GM12878 (cell line): ENCODE results near the gene CLTCL1. TPM values are rescaled to one million over a fixed set of nuclear protein-coding genes. Genes with fewer than 3 reads are reported as not detected.

ENCODE experiments used
- ATAC-seq: fragments of 200-7000 bp; cut with Tn5 transposase; 3 replicates; pipeline ENCODE4 v1.9.1; 2020; ENCODE audit warnings: mild to moderate bottlenecking, moderate library complexity
- BruUV-seq: library from RNA; stranded (reverse); fragments of 400-500 nt; replicated peaks from 2 replicates; lab custom pipeline; 2021; lab: Mats Ljungman, UMichigan
- CTCF ChIA-PET: fragments of 300-600 bp; sonication (Branson Sonifier 250); formaldehyde crosslinking; extraction: SDS; loops from one replicate; lab custom pipeline; 2021; ENCODE audit warnings: inconsistent platforms; lab: Yijun Ruan, JAX
- POLR2A ChIA-PET: fragments of 350-600 bp; formaldehyde crosslinking; extraction: SDS; loops from one replicate; lab custom pipeline; 2021; ENCODE audit warnings: inconsistent platforms; lab: Charles Lee
- RAD21 ChIA-PET: fragments of 300-600 bp; sonication (Branson Sonifier 250); formaldehyde crosslinking; loops from one replicate; lab custom pipeline; 2023; ENCODE audit warnings: antibody characterized with exemption; ENCODE audit not compliant: unreplicated experiment; lab: Charles Lee
- SMC1A ChIA-PET: fragments of 300-600 bp; sonication (Branson Sonifier 250); formaldehyde crosslinking; loops from one replicate; lab custom pipeline; 2023; ENCODE audit not compliant: unreplicated experiment, uncharacterized antibody; lab: Charles Lee
- DNase-seq: peaks from one replicate; pipeline ENCODE4 v3.0.0-alpha.2; 2011; ENCODE audit warnings: low read depth, low spot score
- FAIRE-seq: peaks from 3 replicates; lab custom pipeline; 2011; peaks lifted over from hg19 to GRCh38; lab: Jason Lieb, UNC
- H2AFZ ChIP-seq: 2 replicates; pipeline ENCODE4 v1.6.0; 2011; ENCODE audit warnings: low read depth, low read length, control low read depth; ENCODE audit not compliant: control insufficient read depth
- H3K27ac ChIP-seq: 2 replicates; pipeline ENCODE4 v1.5.1; 2011; ENCODE audit warnings: control low read depth; ENCODE audit not compliant: control insufficient read depth, insufficient read depth
- H3K27me3 ChIP-seq, 2 experiments: replicated peaks in 1 of 2; 2 replicates each; pipeline versions ENCODE4 v1.6.0 to v1.6.1; 2011; ENCODE audit warnings: low read length in 1 of 2; ENCODE audit not compliant: control insufficient read depth in 2 of 2, insufficient read depth in 2 of 2
- H3K36me3 ChIP-seq, 2 experiments: 2 replicates each; pipeline ENCODE4 v1.5.1; 2011; ENCODE audit warnings: low read length in 1 of 2; ENCODE audit not compliant: control insufficient read depth in 2 of 2, insufficient read depth in 2 of 2
- H3K4me1 ChIP-seq: 2 replicates; pipeline ENCODE4 v1.6.1; 2011; ENCODE audit warnings: mild to moderate bottlenecking, low read length, moderate library complexity, mixed read lengths; ENCODE audit not compliant: control insufficient read depth, insufficient read depth
- H3K4me2 ChIP-seq: 2 replicates; pipeline ENCODE4 v1.6.0; 2011; ENCODE audit warnings: control low read depth; ENCODE audit not compliant: control insufficient read depth, insufficient read depth
- H3K4me3 ChIP-seq: fragments of 200-600 bp; sonication (generic); 2 replicates; pipeline ENCODE4 v1.5.1; 2016
- H3K79me2 ChIP-seq: 2 replicates; pipeline ENCODE4 v1.6.0; 2011; ENCODE audit warnings: low read length; ENCODE audit not compliant: control insufficient read depth, insufficient read depth
- H3K9ac ChIP-seq: 2 replicates; pipeline ENCODE4 v1.8.0; 2011; ENCODE audit warnings: low read length, control low read depth, mixed read lengths; ENCODE audit not compliant: control insufficient read depth, insufficient read depth
- H3K9me3 ChIP-seq: replicated peaks from 3 replicates; pipeline ENCODE4 v1.5.1; 2011; ENCODE audit warnings: mild to moderate bottlenecking, low read length; ENCODE audit not compliant: control insufficient read depth, insufficient read depth
- H4K20me1 ChIP-seq: 2 replicates; pipeline ENCODE4 v1.6.0; 2011; ENCODE audit not compliant: control insufficient read depth, insufficient read depth
- BHLHE40 ChIP-seq, 2 experiments: fragments of 450-650 bp in 1 of 2; IDR thresholded peaks; 2 replicates each; pipeline ENCODE4 v1.6.1; 2011 to 2017; ENCODE audit warnings: low read depth in 2 of 2, borderline replicate concordance in 1 of 2, improper control_type of control experiment in 1 of 2, low read length in 1 of 2, mild to moderate bottlenecking in 1 of 2
- BMI1 ChIP-seq: fragments of 450-650 bp; IDR thresholded peaks from 2 replicates; pipeline ENCODE4 v1.6.1; 2016; ENCODE audit warnings: mild to moderate bottlenecking, moderate library complexity, borderline replicate concordance
- CEBPB ChIP-seq, 2 experiments: fragments of 150-350 bp in 1 of 2; IDR thresholded peaks; 2 replicates each; pipeline ENCODE4 v1.6.1; 2012 to 2014; ENCODE audit warnings: low read depth in 2 of 2, low read length in 2 of 2, borderline replicate concordance in 1 of 2, inconsistent platforms in 1 of 2
- DPF2 ChIP-seq: fragments of 450-650 bp; IDR thresholded peaks from 2 replicates; pipeline ENCODE4 v1.6.1; 2017; ENCODE audit warnings: mild to moderate bottlenecking
- KAT2A ChIP-seq: conservative IDR thresholded peaks from 2 replicates; pipeline ENCODE4 v1.6.1; 2011; ENCODE audit warnings: low read depth, low read length; ENCODE audit not compliant: control insufficient read depth
- NBN ChIP-seq: fragments of 450-650 bp; IDR thresholded peaks from 2 replicates; pipeline ENCODE4 v1.6.1; 2016
- NRF1 ChIP-seq: conservative IDR thresholded peaks from 2 replicates; pipeline ENCODE4 v1.6.1; 2011; ENCODE audit warnings: mild to moderate bottlenecking, low read depth, low read length, improper control_type of control experiment
- POLR2AphosphoS5 ChIP-seq: IDR thresholded peaks from 2 replicates; pipeline ENCODE4 v1.6.1; 2011; ENCODE audit warnings: mild to moderate bottlenecking, low read length, inconsistent platforms
- SMAD5 ChIP-seq: IDR thresholded peaks from 2 replicates; pipeline ENCODE4 v1.6.1; 2016; ENCODE audit warnings: antibody characterized with exemption, low read depth
- SP1 ChIP-seq: IDR thresholded peaks from one replicate; pipeline ENCODE4 v1.6.1; 2011; ENCODE audit warnings: low read depth, low read length
- SRF ChIP-seq, 2 experiments: IDR thresholded peaks; 2 replicates each; pipeline ENCODE4 v1.6.1; 2011; ENCODE audit warnings: low read depth in 2 of 2, low read length in 2 of 2, mild to moderate bottlenecking in 1 of 2, moderate library complexity in 1 of 2
- TCF12 ChIP-seq: IDR thresholded peaks from 2 replicates; pipeline ENCODE4 v1.6.1; 2011; ENCODE audit warnings: low read depth, mild to moderate bottlenecking, low read length
- ZBTB11 ChIP-seq: fragments of 450-650 bp; formaldehyde crosslinking; IDR thresholded peaks from 2 replicates; pipeline ENCODE4 v1.5.0; 2022; ENCODE audit warnings: mild to moderate bottlenecking, missing genetic modification characterization
- ZNF207 ChIP-seq: fragments of 450-650 bp; IDR thresholded peaks from 2 replicates; pipeline ENCODE4 v1.6.1; 2014; ENCODE audit warnings: antibody characterized with exemption, mild to moderate bottlenecking, borderline replicate concordance
- WGBS: methylation state at CpG from one replicate; pipeline ENCODE4 v1.1.6; 2016; ENCODE audit warnings: low lambda C conversion rate; ENCODE audit not compliant: insufficient replicate concordance, insufficient coverage; ENCODE audit errors: missing lambda C conversion rate; 5-methylcytosine and 5-hydroxymethylcytosine counted together
- in situ Hi-C: fragments of 300-500 bp; cut with MboI; formaldehyde crosslinking; loops from 9 replicates; pipeline ENCODE4 v1.14.3; 2018; ENCODE audit warnings: mixed read lengths
- intact Hi-C: fragments of 100-400 bp; cut with micrococcal nuclease; formaldehyde crosslinking; loops from one replicate; pipeline ENCODE4 v1.14.2; 2022; ENCODE audit not compliant: unreplicated experiment
- polyA plus RNA-seq, 11 experiments: library from polyadenylated mRNA; depleted of rRNA in 4 of 11; unstranded in 6 of 11; stranded (reverse) in 5 of 11; fragments of >200 nt; fragmentation: Nextera tagmentation in 4 of 11; fragmentation: Illumina TruSeq in 1 of 11; extraction: Ambion mirVana in 4 of 11; extraction: Trizol in 1 of 11; gene quantifications; 1 replicate in 1 of 11; 2 replicates in 10 of 11; pipeline versions ENCODE4 v1.2.1 to v1.2.3, GENCODE V29; 2011 to 2016; ENCODE audit warnings: inconsistent platforms in 2 of 11, missing spikeins in 2 of 11, low read depth in 1 of 11
- total RNA-seq, 4 experiments: library from RNA; depleted of rRNA in 3 of 4; stranded (reverse); fragments of >200 nt in 3 of 4; fragmentation: Illumina TruSeq in 1 of 4; extraction: Trizol in 1 of 4; gene quantifications; 2 replicates each; pipeline versions ENCODE4 v1.2.1 to v1.2.3, GENCODE V29; 2013 to 2021

The CLTCL1 gene
- total and polyA plus RNA-seq, 10 of the 15 experiments (the other 5 are each of a cell fraction or from before 2014, with no cell fraction given), result under 0.01 to 0.35 (median 0.12) TPM; not detected in 2

- H3K27me3 ChIP-seq, result peaks cover 5 to 18% of the 10 kb centered on the region in 2 experiments
- no peaks in the 10 kb centered on the region for H4K20me1 ChIP-seq
- in situ Hi-C loops, result no loop called here
- intact Hi-C loops, result no loop called here
- SMC1A ChIA-PET, result interaction anchor here (0.5 to 0.6 kb wide), 2 partner anchors 225 to 805 kb away, joined by 3 read pairs; no protein-coding TSS in a partner anchor
- peaks cover 13% of the 10 kb centered on the region for H3K79me2 ChIP-seq
- TF ChIP-seq SRF (IDR thresholded peaks at IDR 0.05; ENCODE audit: low read depth in 2 of 2, low read length in 2 of 2), result no peak
- TF ChIP-seq NRF1, result no peak
- TF ChIP-seq ZBTB11, result no peak
- TF ChIP-seq BHLHE40 (IDR thresholded peaks at IDR 0.05; ENCODE audit: borderline replicate concordance in 1 of 2, low read depth in 2 of 2, low read length in 1 of 2), result no peak
- no peak for TF ChIP-seq DPF2
- no peak for TF ChIP-seq KAT2A
- no peak for TF ChIP-seq BMI1
- no peak for TF ChIP-seq NBN
- no peak for TF ChIP-seq SMAD5
- TF ChIP-seq POLR2AphosphoS5, result no peak
- TF ChIP-seq TCF12, result no peak
- TF ChIP-seq CEBPB (IDR thresholded peaks at IDR 0.05; ENCODE audit: borderline replicate concordance in 1 of 2, low read depth in 2 of 2, low read length in 2 of 2), result no peak
- no peak for TF ChIP-seq SP1
- no peak for TF ChIP-seq ZNF207
- TF ChIP-seq, all 136 proteins: peak for 0
- peaks cover 4% of the 10 kb centered on the region for H3K4me1 ChIP-seq
- H3K27ac ChIP-seq, result no peak overlapping the region
- DNase-seq (no peak), FAIRE-seq (no peak), ATAC-seq (no peak)
- H3K9me3 ChIP-seq, result no peaks in the 10 kb centered on the region
- no peak overlapping the region for H3K4me3 ChIP-seq
- CTCF ChIA-PET, result interaction anchor here (0.6 to 1.2 kb wide), 5 partner anchors 32 to 550 kb away, joined by 3 to 6 read pairs (median 3); no protein-coding TSS in a partner anchor
- BruUV-seq, result no TSS peak
- 19% methylated on average over 9 of the region's 9 CpGs for WGBS
- H2AFZ ChIP-seq, result no peak overlapping the region
- H3K9ac ChIP-seq, result no peak overlapping the region
- RAD21 ChIA-PET, result interaction anchor here (0.9 kb wide), 1 partner anchor 482 kb away, joined by 4 read pairs; no protein-coding TSS in a partner anchor
- POLR2A ChIA-PET, result no interaction called here
- H3K4me2 ChIP-seq, result no peak overlapping the region
- H3K36me3 ChIP-seq, result peaks cover 0 to 3% of the 10 kb centered on the region in 2 experiments; a peak in 1 of 4 replicates
Observed at GRCh38 chr22:19147195-19147780, 144.2 kb downstream of the CLTCL1 start.
